ENCODE results near the gene KRABD2.
"Not testable (repeated sequence)": the region's sequence is repeated elsewhere in the genome, so short reads cannot be mapped to it uniquely, and the experiment has no call there.

KRABD2 gene

DNA sequence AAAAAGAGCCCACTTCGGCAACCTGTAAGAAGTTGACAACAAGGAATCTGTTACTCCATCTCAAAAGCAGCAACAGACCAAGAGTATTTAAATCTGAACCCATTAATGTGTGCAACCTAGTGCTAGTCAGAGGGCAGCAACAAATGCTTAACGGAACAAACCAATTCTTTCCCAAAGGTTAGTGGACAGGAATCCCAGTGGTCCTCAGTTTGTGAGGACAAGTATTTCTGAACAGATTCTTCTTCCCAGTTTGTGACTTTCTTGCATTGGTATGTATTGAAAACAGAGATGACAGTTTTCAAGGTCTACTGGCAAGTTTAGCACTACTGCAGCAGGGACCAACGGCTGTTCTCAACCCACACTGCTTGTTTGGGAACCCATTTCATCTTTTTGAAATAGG, 3.5 kb upstream of the KRABD2 start:
- intact Hi-C loops (cut with micrococcal nuclease; ENCODE audit: unreplicated experiment) (loop anchor here (5.0 kb wide), 1 partner anchor 367 kb away; no protein-coding TSS in a partner anchor), in situ Hi-C loops (cut with HindIII; ENCODE audit: low pct_unique_long_range_greater_than_20kb, low sequenced_read_pairs) (no loop called here)
- CTCF ChIA-PET, result no interaction called here
- ATAC-seq (no peak), DNase-seq (ENCODE audit: low read depth, low spot score) (no peak)
- no peaks in the 10 kb centered on the region for H3K9me3 ChIP-seq (ENCODE audit: control insufficient read depth, insufficient read depth, low read depth, low read length)
- peak overlapping the region; percentile 68 to 99 for H3K4me3 ChIP-seq (ENCODE audit: low read depth in 2 of 2, low read length in 2 of 2)
- TF ChIP-seq, protein P1, sequence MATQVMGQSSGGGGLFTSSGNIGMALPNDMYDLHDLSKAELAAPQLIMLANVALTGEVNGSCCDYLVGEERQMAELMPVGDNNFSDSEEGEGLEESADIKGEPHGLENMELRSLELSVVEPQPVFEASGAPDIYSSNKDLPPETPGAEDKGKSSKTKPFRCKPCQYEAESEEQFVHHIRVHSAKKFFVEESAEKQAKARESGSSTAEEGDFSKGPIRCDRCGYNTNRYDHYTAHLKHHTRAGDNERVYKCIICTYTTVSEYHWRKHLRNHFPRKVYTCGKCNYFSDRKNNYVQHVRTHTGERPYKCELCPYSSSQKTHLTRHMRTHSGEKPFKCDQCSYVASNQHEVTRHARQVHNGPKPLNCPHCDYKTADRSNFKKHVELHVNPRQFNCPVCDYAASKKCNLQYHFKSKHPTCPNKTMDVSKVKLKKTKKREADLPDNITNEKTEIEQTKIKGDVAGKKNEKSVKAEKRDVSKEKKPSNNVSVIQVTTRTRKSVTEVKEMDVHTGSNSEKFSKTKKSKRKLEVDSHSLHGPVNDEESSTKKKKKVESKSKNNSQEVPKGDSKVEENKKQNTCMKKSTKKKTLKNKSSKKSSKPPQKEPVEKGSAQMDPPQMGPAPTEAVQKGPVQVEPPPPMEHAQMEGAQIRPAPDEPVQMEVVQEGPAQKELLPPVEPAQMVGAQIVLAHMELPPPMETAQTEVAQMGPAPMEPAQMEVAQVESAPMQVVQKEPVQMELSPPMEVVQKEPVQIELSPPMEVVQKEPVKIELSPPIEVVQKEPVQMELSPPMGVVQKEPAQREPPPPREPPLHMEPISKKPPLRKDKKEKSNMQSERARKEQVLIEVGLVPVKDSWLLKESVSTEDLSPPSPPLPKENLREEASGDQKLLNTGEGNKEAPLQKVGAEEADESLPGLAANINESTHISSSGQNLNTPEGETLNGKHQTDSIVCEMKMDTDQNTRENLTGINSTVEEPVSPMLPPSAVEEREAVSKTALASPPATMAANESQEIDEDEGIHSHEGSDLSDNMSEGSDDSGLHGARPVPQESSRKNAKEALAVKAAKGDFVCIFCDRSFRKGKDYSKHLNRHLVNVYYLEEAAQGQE (IDR thresholded peaks at IDR 0.05; ENCODE audit: insufficient read depth in 1 of 2, low read depth in 2 of 2, low read length in 1 of 2), result no peak
- TF ChIP-seq TCF7L2 (IDR thresholded peaks at IDR 0.05; ENCODE audit: low read depth, low read length) (no peak), POLR2AphosphoS5 (IDR thresholded peaks at IDR 0.05; ENCODE audit: low read depth, low read length) (no peak)
- POLR2A ChIA-PET, result no interaction called here
- no peaks in the 10 kb centered on the region for H3K27me3 ChIP-seq (ENCODE audit: control insufficient read depth, insufficient read depth, low read length)
- no TSS peak for BruUV-seq (replicated peaks)
- peak overlapping the region; percentile 92 for H3K27ac ChIP-seq (ENCODE audit: low read length)
- peaks cover 45% of the 10 kb centered on the region for H3K36me3 ChIP-seq (ENCODE audit: control insufficient read depth, insufficient read depth, low read length)
- peaks cover 50% of the 10 kb centered on the region for H3K4me1 ChIP-seq (ENCODE audit: control insufficient read depth, insufficient read depth, low read length)

DNA sequence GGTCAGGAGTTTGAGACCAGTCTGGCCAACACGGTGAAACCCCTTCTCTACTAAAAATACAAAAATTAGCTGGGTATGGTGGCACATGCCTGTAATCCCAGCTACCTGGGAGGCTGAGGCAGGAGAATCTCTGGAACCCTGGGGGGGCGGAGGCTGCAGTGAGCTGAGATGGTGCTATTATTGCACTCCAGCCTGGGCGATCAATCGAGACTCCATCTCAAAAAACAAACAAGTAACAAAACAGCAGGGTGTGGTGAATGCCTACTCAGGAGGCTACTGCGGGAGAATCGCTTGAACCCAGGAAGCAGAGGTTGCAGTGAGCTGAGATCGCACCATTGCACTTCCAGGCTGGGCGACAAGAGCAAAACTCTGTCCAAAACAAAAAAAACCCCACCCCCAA, 1.6 kb upstream of the KRABD2 start:
- DNase-seq (ENCODE audit: low read depth, low spot score); ATAC-seq; H3K27ac ChIP-seq (ENCODE audit: low read length); in situ Hi-C loops (cut with HindIII; ENCODE audit: low pct_unique_long_range_greater_than_20kb, low sequenced_read_pairs); H3K9me3 ChIP-seq (ENCODE audit: control insufficient read depth, insufficient read depth, low read depth, low read length); BruUV-seq (replicated peaks); H3K27me3 ChIP-seq (ENCODE audit: control insufficient read depth, insufficient read depth, low read length); intact Hi-C loops (cut with micrococcal nuclease; ENCODE audit: unreplicated experiment); POLR2A ChIA-PET; H3K4me3 ChIP-seq (ENCODE audit: low read depth in 2 of 2, low read length in 2 of 2); CTCF ChIA-PET: not testable (repeated sequence)
- peaks cover 44% of the 10 kb centered on the region for H3K4me1 ChIP-seq (ENCODE audit: control insufficient read depth, insufficient read depth, low read length)
- peaks cover 45% of the 10 kb centered on the region for H3K36me3 ChIP-seq (ENCODE audit: control insufficient read depth, insufficient read depth, low read length)

DNA sequence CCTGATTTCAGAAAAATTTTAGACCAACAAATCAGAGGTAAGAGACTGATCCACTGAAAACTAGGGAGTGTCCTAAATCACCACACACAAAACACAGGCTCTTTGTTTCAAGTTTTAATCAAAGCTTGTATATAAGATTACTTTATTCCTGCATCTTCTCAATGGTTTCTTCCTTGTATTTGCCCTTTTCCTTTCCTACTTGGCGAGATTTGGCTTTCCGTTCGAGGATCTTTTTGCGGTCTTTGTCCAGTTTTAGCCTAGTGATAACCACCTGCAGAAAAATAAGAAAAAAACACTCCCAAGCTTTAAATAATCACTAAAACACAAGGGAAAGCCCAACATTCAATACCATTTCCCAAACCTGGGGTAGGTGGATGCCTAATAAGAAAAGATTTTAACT, 918 bp upstream of the KRABD2 start:
- in situ Hi-C loops (cut with HindIII; ENCODE audit: low pct_unique_long_range_greater_than_20kb, low sequenced_read_pairs), result no loop called here
- ATAC-seq, result no peak
- Histone ChIP-seq H3K36me3 (ENCODE audit: control insufficient read depth, insufficient read depth, low read length) (peaks cover 43% of the 10 kb centered on the region), H3K4me3 (ENCODE audit: low read depth in 2 of 2, low read length in 2 of 2) (no peak overlapping the region), H3K27me3 (ENCODE audit: control insufficient read depth, insufficient read depth, low read length) (no peaks in the 10 kb centered on the region), H3K27ac (ENCODE audit: low read length) (peak overlapping the region; percentile 80), H3K9me3 (ENCODE audit: control insufficient read depth, insufficient read depth, low read depth, low read length) (no peaks in the 10 kb centered on the region), H3K4me1 (ENCODE audit: control insufficient read depth, insufficient read depth, low read length) (peaks cover 44% of the 10 kb centered on the region)
- ChIA-PET CTCF (no interaction called here), POLR2A (no interaction called here)
- intact Hi-C loops (cut with micrococcal nuclease; ENCODE audit: unreplicated experiment), result no loop called here
- no peak for DNase-seq (ENCODE audit: low read depth, low spot score)
- TF ChIP-seq POLR2AphosphoS5 (IDR thresholded peaks at IDR 0.05; ENCODE audit: low read depth, low read length), result no peak
- TF ChIP-seq TCF7L2 (IDR thresholded peaks at IDR 0.05; ENCODE audit: low read depth, low read length), result no peak
- TF ChIP-seq, protein P1 (IDR thresholded peaks at IDR 0.05; ENCODE audit: insufficient read depth in 1 of 2, low read depth in 2 of 2, low read length in 1 of 2), result no peak
- TF ChIP-seq SIN3A (IDR thresholded peaks at IDR 0.05; ENCODE audit: borderline replicate concordance, insufficient read depth, low read depth, low read length), result no peak
- TF ChIP-seq, protein P2, sequence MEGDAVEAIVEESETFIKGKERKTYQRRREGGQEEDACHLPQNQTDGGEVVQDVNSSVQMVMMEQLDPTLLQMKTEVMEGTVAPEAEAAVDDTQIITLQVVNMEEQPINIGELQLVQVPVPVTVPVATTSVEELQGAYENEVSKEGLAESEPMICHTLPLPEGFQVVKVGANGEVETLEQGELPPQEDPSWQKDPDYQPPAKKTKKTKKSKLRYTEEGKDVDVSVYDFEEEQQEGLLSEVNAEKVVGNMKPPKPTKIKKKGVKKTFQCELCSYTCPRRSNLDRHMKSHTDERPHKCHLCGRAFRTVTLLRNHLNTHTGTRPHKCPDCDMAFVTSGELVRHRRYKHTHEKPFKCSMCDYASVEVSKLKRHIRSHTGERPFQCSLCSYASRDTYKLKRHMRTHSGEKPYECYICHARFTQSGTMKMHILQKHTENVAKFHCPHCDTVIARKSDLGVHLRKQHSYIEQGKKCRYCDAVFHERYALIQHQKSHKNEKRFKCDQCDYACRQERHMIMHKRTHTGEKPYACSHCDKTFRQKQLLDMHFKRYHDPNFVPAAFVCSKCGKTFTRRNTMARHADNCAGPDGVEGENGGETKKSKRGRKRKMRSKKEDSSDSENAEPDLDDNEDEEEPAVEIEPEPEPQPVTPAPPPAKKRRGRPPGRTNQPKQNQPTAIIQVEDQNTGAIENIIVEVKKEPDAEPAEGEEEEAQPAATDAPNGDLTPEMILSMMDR (IDR thresholded peaks at IDR 0.05), result no peak
- no TSS peak for BruUV-seq (replicated peaks)
